HG03280 (cell line): ENCODE data around the gene FARSA.
"Not testable (repeated sequence)": the region's sequence is repeated elsewhere in the genome, so short reads cannot be mapped to it uniquely, and the experiment has no call there.

Experiments
- ATAC-seq: cut with Tn5 transposase; IDR thresholded peaks from one replicate; pipeline ENCODE4 v1.9.1; 2021; ENCODE audit warnings: mild to moderate bottlenecking, moderate library complexity; ENCODE audit not compliant: unreplicated experiment

Gene FARSA

DNA sequence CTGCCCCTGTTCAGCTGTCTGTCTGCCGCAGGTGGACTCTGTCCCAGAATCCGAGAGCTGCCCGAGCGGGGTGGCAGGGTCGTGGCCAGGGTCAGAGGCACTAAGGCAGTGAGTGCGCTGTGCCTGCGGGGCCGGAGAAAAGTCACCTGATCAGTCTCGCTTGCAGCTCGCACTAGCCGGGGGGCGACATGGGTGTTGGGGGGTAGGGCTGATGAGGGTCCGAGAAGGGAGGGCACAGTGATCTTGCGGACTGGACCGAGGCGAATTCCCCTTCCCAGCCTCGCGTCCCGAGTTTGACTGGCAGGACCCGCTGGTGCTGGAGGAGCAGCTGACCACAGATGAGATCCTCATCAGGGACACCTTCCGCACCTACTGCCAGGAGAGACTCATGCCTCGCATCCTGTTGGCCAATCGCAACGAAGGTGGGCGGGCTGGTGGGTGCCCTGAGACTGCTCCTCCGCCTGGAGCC lies 41.9 kb downstream of the FARSA start:
- no peak for ATAC-seq

GRCh38 chr19:12890787-12891552 lies 42.5 kb downstream of the FARSA start, which contains the start of gene GCDH:
Gene GCDH, plus strand, starts transcription at chr19:12891160. Its CDS starts 145 bp downstream, at chr19:12891305.
- peak; percentile 91 for ATAC-seq

DNA sequence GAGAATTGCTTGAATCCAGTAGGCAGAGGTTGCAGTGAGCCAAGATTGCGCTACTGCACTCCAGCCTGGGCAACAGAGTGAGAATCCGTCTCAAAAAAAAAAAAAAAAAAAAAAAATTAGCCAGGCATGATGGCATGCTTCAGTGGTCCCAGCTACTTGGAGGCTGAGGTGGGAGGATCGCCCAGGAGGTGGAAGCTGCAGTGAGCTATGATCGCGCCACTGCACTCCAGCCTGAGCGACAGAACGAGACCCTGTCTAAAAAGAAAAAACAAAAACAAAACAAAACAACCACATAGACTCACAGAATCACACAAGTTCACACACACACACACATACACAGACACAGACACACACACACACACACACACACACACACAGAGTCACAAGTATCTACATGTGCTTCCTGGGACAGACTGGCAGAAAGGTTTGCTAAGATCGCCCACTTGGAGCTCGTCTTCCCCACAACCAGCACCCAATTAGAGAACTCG lies 43.2 kb downstream of the FARSA start:
- not testable (repeated sequence) for ATAC-seq

DNA sequence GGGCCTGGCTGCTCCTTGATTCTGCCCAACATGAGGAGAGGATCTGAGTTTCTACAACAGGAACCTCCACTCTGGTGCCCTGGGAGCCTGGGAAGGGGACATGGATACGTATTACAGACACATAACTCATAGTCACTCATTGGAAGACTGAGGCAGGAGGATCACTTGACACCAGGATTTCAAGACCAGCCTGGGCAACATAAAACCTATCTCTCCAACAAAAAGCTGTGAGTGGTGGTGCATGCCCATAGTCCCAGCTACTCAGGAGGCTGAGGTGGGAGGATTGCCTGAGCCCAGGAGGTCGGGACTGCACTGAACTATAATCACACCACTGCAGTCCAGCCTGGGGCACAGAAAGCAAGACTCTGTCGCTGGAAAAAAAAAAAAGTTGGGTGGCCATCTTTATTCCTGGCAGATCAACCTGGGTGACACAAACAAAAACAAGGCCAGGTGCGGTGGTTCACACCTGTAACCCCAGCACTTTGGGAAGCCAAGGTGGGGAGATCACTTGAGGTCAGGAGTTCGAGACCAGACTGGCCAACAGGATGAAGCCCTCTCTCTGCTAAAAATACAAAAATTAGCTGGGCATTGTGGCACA lies 45.4 kb downstream of the FARSA start:
- ATAC-seq: no peak

DNA sequence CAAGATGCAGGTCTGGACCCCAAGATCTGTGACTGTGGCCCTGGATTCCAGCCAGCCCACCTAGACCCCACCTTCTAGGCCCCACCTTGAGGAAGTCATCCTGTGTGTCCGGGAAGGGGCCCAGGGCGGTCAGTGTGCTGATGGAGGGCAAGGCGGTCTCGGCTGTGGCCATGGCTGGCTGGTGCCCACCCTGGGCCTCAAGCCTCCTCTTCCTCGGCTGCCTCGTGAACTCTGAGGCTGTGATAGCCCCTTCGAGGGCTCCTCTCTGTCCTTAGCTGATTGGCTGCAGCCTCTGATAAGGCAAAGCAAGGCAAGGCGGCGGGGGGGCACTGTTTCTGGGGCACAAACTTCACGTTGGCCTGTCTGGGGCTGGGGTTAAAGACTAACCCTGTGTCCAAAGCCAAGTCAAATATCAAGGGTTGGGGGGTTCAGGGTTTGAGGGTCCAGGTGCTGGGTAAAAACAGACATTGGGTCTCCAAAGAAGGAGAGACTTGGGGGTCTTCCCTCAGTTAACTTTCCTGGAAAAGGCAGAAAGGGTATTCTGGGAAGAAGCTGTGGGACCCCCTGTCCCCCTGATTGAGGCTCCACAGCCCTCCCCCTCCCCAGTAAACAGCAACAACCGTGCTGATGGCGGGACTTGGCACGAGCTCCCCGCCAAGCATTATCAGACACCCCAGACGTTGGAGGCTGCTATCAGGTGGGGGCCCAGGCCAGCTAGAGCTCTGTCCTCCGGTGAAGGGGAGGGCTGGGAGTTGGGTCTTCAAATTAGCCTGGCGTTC lies 46.4 kb downstream of the FARSA start, which contains the start of gene KLF1:
Gene KLF1, minus strand, starts transcription at position 233 of the 779 bp plus-strand sequence. Its CDS starts 61 bp downstream, at position 172.
- ATAC-seq: no peak

GRCh38 chr19:12886651-12886968 lies 46.9 kb downstream of the FARSA start:
- ATAC-seq: no peak

GRCh38 chr19:12885749-12886650 lies 47.5 kb downstream of the FARSA start:
- peak; percentile 2 for ATAC-seq

GRCh38 chr19:12884926-12885748 lies 48.4 kb downstream of the FARSA start:
- peak; percentile 43 for ATAC-seq

- no peak for ATAC-seq
Observed at GRCh38 chr19:12884627-12884925, 48.9 kb downstream of the FARSA start.

DNA sequence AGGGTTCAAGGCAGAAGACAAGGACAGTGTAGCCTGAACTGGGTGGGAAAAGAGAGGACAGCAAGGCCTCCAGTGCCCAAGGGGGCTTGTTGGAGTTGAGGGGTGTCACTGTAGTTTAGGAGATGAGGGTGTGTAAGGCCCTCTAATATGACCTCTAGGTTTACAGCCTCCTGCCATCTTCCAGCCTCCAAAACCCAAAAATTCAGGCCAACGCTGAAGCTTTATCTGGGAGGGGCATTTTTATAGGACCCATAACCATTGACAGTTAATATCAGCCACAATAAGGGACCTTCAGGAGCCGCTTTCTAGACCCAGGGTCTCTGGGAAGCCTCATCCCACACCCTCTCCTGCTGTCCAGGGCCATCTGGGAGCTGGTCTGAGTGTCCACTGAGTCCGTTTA lies 49.3 kb downstream of the FARSA start:
- no peak for ATAC-seq

DNA sequence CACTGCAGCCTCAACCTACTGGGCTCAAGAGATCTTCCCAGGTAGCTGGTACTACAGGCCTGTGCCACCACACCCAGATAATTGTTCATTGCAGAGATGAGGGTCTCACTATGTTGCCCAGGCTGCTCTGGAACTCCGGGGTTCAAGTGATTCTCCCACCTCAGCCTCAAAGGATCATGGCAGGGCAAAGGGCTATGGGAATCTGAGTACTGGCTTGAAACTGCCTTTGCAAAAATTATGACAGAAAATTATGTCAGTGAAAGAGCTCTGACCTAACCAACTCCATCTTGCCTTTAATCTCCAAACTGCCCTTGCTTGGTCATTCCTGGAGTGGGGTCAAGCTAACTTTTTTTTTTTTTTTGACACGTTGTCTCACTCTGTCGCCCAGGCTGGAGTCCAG lies 50.9 kb downstream of the FARSA start:
- no peak for ATAC-seq

DNA sequence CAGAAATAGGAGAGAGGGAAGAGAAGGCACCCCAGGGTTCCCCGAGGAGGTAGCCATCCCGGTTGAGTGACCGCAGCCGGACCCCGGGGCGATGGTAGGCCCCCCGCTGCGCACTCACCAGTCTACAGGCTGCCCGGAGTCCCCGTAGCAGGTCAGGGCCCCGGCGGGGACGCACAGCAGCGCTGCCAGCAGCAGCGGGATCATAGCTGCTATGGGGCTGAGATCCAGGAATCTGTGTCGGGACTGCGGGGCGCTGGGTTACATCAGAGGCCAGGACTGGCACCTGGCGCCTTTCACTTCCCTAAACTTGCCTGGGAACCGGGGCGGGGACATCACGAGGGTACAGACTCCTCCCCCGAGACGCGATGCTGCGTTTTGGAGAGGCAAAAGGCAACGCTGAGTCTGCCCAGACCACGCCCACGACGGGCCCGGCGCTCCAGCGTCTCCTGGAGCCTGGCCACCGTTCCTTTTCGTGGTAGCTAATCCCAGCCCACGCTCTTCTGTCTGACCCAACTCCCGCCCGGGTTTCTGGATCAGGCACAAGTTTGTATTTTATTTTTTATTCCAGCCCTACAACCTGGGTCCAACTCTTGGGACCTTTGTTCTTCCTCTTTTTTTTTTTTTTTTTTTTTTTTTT lies 52.2 kb downstream of the FARSA start, which contains the start of gene DNASE2:
Gene DNASE2, minus strand, starts transcription at position 278 of the 637 bp plus-strand sequence. Its CDS starts 74 bp downstream, at position 204.
- peak; percentile 72 for ATAC-seq

- peak; percentile 18 for ATAC-seq
Observed at GRCh38 chr19:12880551-12881171, 52.9 kb downstream of the FARSA start.

DNA sequence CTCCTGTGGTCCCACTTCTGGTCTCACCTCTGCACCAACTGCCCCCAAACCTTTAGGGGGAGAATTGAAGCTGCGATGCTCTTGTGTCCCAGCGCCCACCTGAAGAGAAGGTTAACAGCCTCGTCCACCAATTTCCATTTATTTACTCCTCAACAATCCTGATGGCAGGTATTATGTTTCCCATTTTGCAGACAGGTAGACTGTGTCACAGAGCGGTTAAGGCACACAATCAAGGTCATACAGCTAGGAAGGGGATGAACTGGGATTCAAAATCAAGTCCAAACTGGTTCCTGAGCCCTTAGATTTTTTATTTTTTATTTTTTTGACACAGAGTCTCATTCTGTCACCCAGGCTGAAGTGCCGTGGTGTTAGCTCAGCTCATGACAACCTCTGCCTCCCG lies 58.4 kb downstream of the FARSA start:
- no peak for ATAC-seq

DNA sequence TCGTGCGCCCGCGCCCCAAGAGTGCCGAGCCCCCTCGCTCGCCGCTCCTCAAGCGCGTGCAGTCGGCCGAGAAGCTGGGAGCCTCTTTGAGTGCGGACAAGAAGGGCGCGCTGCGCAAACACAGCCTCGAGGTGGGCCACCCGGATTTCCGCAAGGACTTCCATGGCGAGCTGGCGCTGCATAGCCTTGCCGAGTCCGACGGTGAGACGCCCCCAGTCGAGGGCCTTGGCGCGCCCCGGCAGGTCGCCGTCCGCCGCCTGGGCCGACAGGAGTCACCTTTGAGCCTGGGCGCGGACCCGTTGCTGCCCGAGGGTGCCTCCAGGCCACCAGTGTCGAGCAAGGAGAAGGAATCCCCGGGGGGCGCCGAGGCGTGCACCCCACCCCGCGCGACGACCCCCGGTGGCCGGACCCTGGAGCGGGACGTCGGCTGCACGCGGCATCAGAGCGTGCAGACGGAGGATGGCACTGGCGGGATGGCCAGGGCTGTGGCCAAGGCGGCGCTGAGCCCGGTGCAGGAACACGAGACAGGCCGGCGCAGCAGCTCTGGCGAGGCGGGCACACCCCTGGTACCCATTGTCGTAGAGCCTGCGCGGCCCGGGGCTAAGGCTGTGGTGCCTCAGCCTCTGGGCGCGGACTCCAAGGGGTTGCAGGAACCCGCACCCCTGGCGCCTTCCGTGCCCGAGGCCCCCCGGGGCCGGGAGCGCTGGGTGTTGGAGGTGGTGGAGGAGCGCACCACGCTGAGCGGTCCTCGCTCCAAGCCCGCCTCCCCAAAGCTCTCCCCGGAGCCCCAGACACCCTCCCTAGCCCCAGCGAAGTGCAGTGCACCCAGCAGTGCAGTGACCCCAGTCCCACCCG lies 59.4 kb downstream of the FARSA start:
- no peak for ATAC-seq

GRCh38 chr19:12872941-12873890 lies 60.3 kb downstream of the FARSA start:
- no peak for ATAC-seq
